HCT116 (cell line): ENCODE measurements around the gene LRRC74B. TPM values are rescaled to one million over a fixed set of nuclear protein-coding genes. Genes with fewer than 3 reads are reported as not detected.

Experiments
- ATAC-seq: fragments of 200-7000 bp; cut with Tn5 transposase; 2 replicates; pipeline ENCODE4 v1.9.1; 2020; ENCODE audit warnings: mild to moderate bottlenecking, moderate library complexity
- BruUV-seq: library from RNA; stranded (reverse); fragments of 400-500 nt; replicated peaks from 2 replicates; lab custom pipeline; 2021; lab: Mats Ljungman, UMichigan
- CTCF ChIA-PET: fragments of 300-600 bp; sonication (Branson Sonifier 250); formaldehyde crosslinking; loops from one replicate; lab custom pipeline; 2021; ENCODE audit warnings: antibody characterized with exemption; lab: Charles Lee
- POLR2A ChIA-PET: fragments of 300-600, 350-600 bp; sonication (Branson Sonifier 250); formaldehyde crosslinking; loops from one replicate; lab custom pipeline; 2021; ENCODE audit warnings: antibody characterized with exemption; lab: Charles Lee
- RAD21 ChIA-PET, 2 experiments: fragments of 300-600 bp; sonication (Branson Sonifier 250); formaldehyde crosslinking; loops; one replicate each; lab custom pipeline; 2023; ENCODE audit warnings: low total read pairs in 2 of 2; ENCODE audit not compliant: uncharacterized antibody in 2 of 2, unreplicated experiment in 2 of 2, low non-redundant PET in 1 of 2; lab: Charles Lee
- DNase-seq: peaks from one replicate; pipeline ENCODE4 v3.0.0-alpha.2; 2010; ENCODE audit warnings: low read depth, low spot score
- H2AFZ ChIP-seq: fragments of 200-600 bp; shearing (Covaris generic), sonication (generic); 2 replicates; pipeline ENCODE4 v1.6.1; 2017; ENCODE audit warnings: low read depth, mixed run types, mixed read lengths, antibody characterized with exemption, low read length; ENCODE audit not compliant: poor library complexity, severe bottlenecking
- H3K27ac ChIP-seq: 2 replicates; pipeline ENCODE4 v1.5.1; 2012; ENCODE audit warnings: low read depth, low read length
- H3K27me3 ChIP-seq: fragments of 200-600 bp; sonication (generic); 2 replicates; pipeline ENCODE4 v1.6.1; 2016; ENCODE audit warnings: mixed run types, low read length, mixed read lengths; ENCODE audit not compliant: insufficient read depth
- H3K36me3 ChIP-seq, 2 experiments: fragments of 200-500 bp in 1 of 2; fragments of 200-600 bp in 1 of 2; sonication (Bioruptor generic) in 1 of 2; sonication (generic) in 1 of 2; 2 replicates each; pipeline versions ENCODE4 v1.5.1 to v1.6.1; 2014 to 2016; ENCODE audit warnings: low read length in 2 of 2, inconsistent platforms in 1 of 2, mixed read lengths in 1 of 2, mixed run types in 1 of 2; ENCODE audit not compliant: insufficient read depth in 2 of 2, control insufficient read depth in 1 of 2
- H3K4me1 ChIP-seq, 2 experiments: fragments of 200-600 bp in 1 of 2; sonication (generic) in 1 of 2; 2 replicates each; pipeline versions ENCODE4 v1.5.1 to v1.6.1; 2012 to 2017; ENCODE audit warnings: low read length in 2 of 2, inconsistent platforms in 1 of 2, mild to moderate bottlenecking in 1 of 2, mixed read lengths in 1 of 2, mixed run types in 1 of 2, moderate library complexity in 1 of 2; ENCODE audit not compliant: insufficient read depth in 2 of 2, control insufficient read depth in 1 of 2
- H3K4me2 ChIP-seq: fragments of 200-600 bp; sonication (generic); 2 replicates; pipeline ENCODE4 v1.6.1; 2017; ENCODE audit warnings: mixed run types, low read length, mixed read lengths
- H3K4me3 ChIP-seq, 2 experiments: fragments of 200-600 bp in 1 of 2; sonication (generic) in 1 of 2; replicated peaks in 1 of 2; 2 replicates each; pipeline ENCODE4 v1.5.1; 2011 to 2016; ENCODE audit warnings: low read length in 2 of 2, control low read depth in 1 of 2, low read depth in 1 of 2, mild to moderate bottlenecking in 1 of 2, mixed read lengths in 1 of 2, mixed run types in 1 of 2
- H3K79me2 ChIP-seq: fragments of 200-600 bp; sonication (generic); 2 replicates; pipeline ENCODE4 v1.6.1; 2017; ENCODE audit warnings: mild to moderate bottlenecking, mixed run types, low read length, moderate library complexity, mixed read lengths; ENCODE audit not compliant: insufficient read depth
- H3K9ac ChIP-seq: fragments of 200-600 bp; sonication (generic); 2 replicates; pipeline ENCODE4 v1.6.1; 2016; ENCODE audit warnings: low read length, mixed read lengths
- H3K9me2 ChIP-seq: fragments of 200-600 bp; sonication (generic), shearing (Covaris generic); 2 replicates; pipeline ENCODE4 v1.6.1; 2017; ENCODE audit warnings: mixed run types, mild to moderate bottlenecking, moderate library complexity; ENCODE audit not compliant: insufficient read depth
- H3K9me3 ChIP-seq, 2 experiments: fragments of 200-500 bp in 1 of 2; fragments of 200-600 bp in 1 of 2; sonication (Bioruptor generic) in 1 of 2; sonication (generic) in 1 of 2; 2 replicates each; pipeline ENCODE4 v1.6.1; 2014 to 2017; ENCODE audit warnings: low read length in 2 of 2, mixed read lengths in 2 of 2, inconsistent platforms in 1 of 2, low read depth in 1 of 2, mild to moderate bottlenecking in 1 of 2, mixed run types in 1 of 2, moderate library complexity in 1 of 2; ENCODE audit not compliant: control insufficient read depth in 1 of 2, insufficient read depth in 1 of 2
- H4K20me1 ChIP-seq: fragments of 200-600 bp; sonication (generic), shearing (Covaris generic); 2 replicates; pipeline ENCODE4 v1.6.1; 2017; ENCODE audit warnings: mixed run types, mild to moderate bottlenecking, moderate library complexity; ENCODE audit not compliant: insufficient read depth
- ATF3 ChIP-seq: IDR thresholded peaks from 2 replicates; pipeline ENCODE4 v1.6.1; 2012
- CEBPB ChIP-seq: IDR thresholded peaks from 2 replicates; pipeline ENCODE4 v1.6.1; 2012; ENCODE audit warnings: low read depth
- ELF1 ChIP-seq: IDR thresholded peaks from 2 replicates; pipeline ENCODE4 v1.6.1; 2012; ENCODE audit warnings: low read depth, borderline replicate concordance
- EZH2 ChIP-seq: fragments of 200-600 bp; sonication (generic); IDR thresholded peaks from 2 replicates; pipeline ENCODE4 v1.6.1; 2017; ENCODE audit warnings: antibody characterized with exemption, mixed run types
- POLR2A ChIP-seq: IDR thresholded peaks from 2 replicates; pipeline ENCODE4 v1.7.0; 2011; ENCODE audit warnings: borderline replicate concordance; ENCODE audit not compliant: insufficient read depth, insufficient read length; ENCODE audit errors: extremely low read depth
- RAD21 ChIP-seq: IDR thresholded peaks from 2 replicates; pipeline ENCODE4 v1.6.1; 2012; ENCODE audit warnings: low read depth, mild to moderate bottlenecking
- REST ChIP-seq: IDR thresholded peaks from 2 replicates; pipeline ENCODE4 v1.6.1; 2012; ENCODE audit warnings: low read depth
- SIN3A ChIP-seq: IDR thresholded peaks from 2 replicates; pipeline ENCODE4 v1.6.1; 2012; ENCODE audit warnings: low read depth
- ZBTB33 ChIP-seq: IDR thresholded peaks from 2 replicates; pipeline ENCODE4 v1.6.1; 2011; ENCODE audit warnings: mild to moderate bottlenecking, low read length, moderate library complexity; ENCODE audit not compliant: insufficient replicate concordance; ENCODE audit errors: extremely low read depth
- ZNF274 ChIP-seq: fragments of 200-500 bp; sonication (Bioruptor generic); IDR thresholded peaks from 2 replicates; pipeline ENCODE4 v1.6.1; 2014; ENCODE audit warnings: mild to moderate bottlenecking, low read depth, low read length, inconsistent platforms
- intact Hi-C: fragments of 100-400 bp; cut with micrococcal nuclease; formaldehyde crosslinking; loops from 2 replicates; pipeline ENCODE4 v1.10.0; 2022
- total RNA-seq: library from RNA; stranded (reverse); gene quantifications from one replicate; pipeline ENCODE4 v1.2.1, GENCODE V29; 2021; ENCODE audit not compliant: unreplicated experiment

Gene LRRC74B
- total RNA-seq, 1 experiment from 2014 or later = not detected

- BruUV-seq = no TSS peak
- intact Hi-C loops = no loop called here
These were observed 28.9 kb upstream of the LRRC74B start for GRCh38 chr22:21016644-21017420.

More at GRCh38 chr22:21016644-21017420, 28.9 kb upstream of the LRRC74B start:
- ChIA-PET CTCF (no interaction called here), RAD21 (no interaction called here), POLR2A (no interaction called here)
- Histone ChIP-seq H3K9me2 (no peaks in the 10 kb centered on the region), H4K20me1 (no peaks in the 10 kb centered on the region), H3K4me2 (no peak overlapping the region), H3K36me3 (no peaks in the 10 kb centered on the region), H3K4me1 (peaks cover 15 to 20% of the 10 kb centered on the region in 2 experiments), H3K27ac (no peak overlapping the region), H3K9ac (no peak overlapping the region), H2AFZ (no peak overlapping the region), H3K27me3 (no peaks in the 10 kb centered on the region), H3K9me3 (no peaks in the 10 kb centered on the region), H3K79me2 (no peaks in the 10 kb centered on the region), H3K4me3 (no peak overlapping the region)
- no peak for DNase-seq
- TF ChIP-seq EZH2 (no peak), ATF3 (no peak), ZNF274 (no peak), REST (no peak), POLR2A (no peak), CEBPB (no peak), ZBTB33 (no peak), RAD21 (no peak), ELF1 (no peak), SIN3A (no peak)
- no peak for ATAC-seq
